ENCODE results near the gene NSUN2.
"Not testable (repeated sequence)": the region's sequence is repeated elsewhere in the genome, so short reads cannot be mapped to it uniquely, and the experiment has no call there.

Gene NSUN2

DNA sequence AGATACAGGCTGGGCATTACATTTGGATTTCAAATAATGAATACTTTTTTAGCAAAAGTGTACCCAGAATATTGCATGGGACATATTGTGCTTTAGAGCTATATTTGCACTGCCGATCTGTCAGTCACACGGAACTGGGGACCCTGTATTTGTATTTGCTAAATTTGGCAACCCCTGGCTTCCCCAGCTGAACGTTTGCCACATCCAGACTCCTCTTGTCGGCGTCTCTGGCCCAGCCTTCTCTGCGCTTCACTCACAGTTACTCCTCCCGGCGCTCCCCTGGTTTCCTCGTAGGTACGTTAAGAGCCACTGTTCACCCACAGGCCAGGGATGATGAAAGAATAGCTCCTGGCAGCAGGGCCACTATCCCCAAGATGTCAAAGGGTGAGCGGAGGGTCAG lies 58.7 kb downstream of the NSUN2 start:
- no peaks in the 10 kb centered on the region for H3K36me3 Mint-ChIP-seq (ENCODE audit: low read depth)
- no peaks in the 10 kb centered on the region for H3K4me1 Mint-ChIP-seq (ENCODE audit: low read depth)
- H3K9me3 Mint-ChIP-seq: no peaks in the 10 kb centered on the region
- no peaks in the 10 kb centered on the region for H3K27me3 Mint-ChIP-seq (ENCODE audit: low read depth)
- H3K4me3 Mint-ChIP-seq: no peak overlapping the region
- no peak overlapping the region for H3K27ac Mint-ChIP-seq

DNA sequence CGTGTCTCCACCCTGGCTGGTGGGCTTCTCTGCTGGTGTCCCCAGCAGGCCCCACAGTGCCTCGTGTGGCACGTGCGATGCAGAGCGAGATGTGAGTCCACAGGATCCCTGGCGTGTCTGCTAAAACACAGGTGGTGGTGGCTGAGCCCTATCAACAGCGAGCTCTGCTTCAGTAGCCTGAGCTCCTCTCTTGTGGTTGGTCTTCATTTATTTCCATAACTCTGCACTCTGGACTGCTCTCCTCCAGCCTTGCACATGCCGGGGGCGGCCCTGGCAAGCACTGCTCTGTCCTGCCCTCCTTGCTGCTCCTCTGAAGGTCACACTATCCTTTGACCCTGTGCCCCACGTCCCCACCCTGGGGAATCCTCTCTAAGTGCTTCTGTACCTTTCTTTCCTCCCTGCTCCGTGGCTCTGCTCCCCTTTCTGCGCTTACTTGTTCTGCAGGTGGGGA lies 59.2 kb downstream of the NSUN2 start:
- Mint-ChIP-seq H3K27ac (no peak overlapping the region), H3K36me3 (ENCODE audit: low read depth) (no peaks in the 10 kb centered on the region), H3K4me1 (ENCODE audit: low read depth) (no peaks in the 10 kb centered on the region), H3K9me3 (no peaks in the 10 kb centered on the region), H3K4me3 (no peak overlapping the region), H3K27me3 (ENCODE audit: low read depth) (no peaks in the 10 kb centered on the region)

DNA sequence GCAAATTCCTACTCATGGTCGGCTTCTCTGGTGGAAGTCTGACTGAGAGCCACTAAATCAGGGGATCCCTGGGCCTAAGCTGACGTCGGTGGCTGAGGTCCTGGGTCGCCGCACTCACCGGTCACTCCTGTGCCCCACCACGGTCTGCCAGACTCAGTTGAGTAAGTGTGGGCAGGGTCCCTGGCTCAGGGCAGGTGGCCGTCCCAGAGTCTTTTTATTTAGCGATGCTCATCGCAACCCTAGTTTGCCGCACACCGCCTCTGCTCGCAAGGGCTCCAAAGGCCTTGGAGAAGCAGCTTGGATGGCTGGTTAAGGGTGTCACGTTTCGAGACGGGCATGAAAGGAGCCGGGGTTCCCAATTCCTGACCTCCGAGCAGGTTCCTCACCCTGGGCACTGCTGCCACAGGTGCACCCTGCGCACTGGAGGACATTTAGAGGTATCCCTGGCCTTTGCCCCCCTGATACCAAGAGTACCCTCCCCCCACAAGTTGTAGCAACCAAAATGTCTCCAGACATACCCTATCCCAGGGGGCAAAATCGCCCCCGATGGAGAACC lies 59.9 kb downstream of the NSUN2 start:
- Mint-ChIP-seq H3K9me3 (no peaks in the 10 kb centered on the region), H3K27me3 (ENCODE audit: low read depth) (no peaks in the 10 kb centered on the region), H3K27ac (no peak overlapping the region), H3K4me3 (no peak overlapping the region), H3K36me3 (ENCODE audit: low read depth) (no peaks in the 10 kb centered on the region), H3K4me1 (ENCODE audit: low read depth) (no peaks in the 10 kb centered on the region)

DNA sequence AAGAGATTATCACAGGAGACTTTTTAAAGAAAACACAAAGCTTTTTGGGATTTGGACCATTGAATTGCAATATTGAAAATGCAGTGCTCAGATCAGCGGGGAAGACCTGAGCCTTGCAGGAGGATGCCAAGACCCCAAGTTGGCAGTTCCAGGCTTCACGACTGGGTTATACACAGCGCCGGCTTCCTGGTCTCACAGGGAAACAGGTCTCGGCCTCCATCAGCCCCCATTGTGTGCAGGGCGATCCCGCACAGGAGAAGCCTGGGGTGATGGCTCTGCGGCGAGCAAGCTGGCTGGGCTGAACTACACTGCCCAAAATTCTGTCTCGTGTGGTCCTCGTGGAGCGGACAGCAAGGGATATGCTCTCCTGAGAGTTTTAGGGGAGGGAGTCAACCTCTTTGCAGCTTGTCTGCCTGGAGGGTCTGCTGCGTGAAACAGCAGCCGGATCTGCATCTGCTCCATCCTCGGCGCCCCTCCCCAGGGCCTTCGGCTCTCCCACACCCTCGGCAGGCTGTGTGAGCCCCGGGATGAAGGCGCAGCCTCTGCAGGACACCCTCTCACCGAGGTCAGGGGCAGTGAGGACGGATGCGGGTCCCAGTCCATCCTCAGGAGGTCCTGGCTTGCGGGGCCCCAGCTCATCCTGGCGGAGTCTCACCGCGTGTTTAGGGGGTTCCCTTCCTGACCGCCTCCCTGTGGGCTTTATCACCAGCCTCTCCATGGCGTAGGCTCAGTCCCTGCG lies 60.6 kb downstream of the NSUN2 start:
- Mint-ChIP-seq H3K9me3 (no peaks in the 10 kb centered on the region), H3K36me3 (ENCODE audit: low read depth) (no peaks in the 10 kb centered on the region), H3K27ac (no peak overlapping the region), H3K4me1 (ENCODE audit: low read depth) (no peaks in the 10 kb centered on the region), H3K4me3 (no peak overlapping the region), H3K27me3 (ENCODE audit: low read depth) (no peaks in the 10 kb centered on the region)

DNA sequence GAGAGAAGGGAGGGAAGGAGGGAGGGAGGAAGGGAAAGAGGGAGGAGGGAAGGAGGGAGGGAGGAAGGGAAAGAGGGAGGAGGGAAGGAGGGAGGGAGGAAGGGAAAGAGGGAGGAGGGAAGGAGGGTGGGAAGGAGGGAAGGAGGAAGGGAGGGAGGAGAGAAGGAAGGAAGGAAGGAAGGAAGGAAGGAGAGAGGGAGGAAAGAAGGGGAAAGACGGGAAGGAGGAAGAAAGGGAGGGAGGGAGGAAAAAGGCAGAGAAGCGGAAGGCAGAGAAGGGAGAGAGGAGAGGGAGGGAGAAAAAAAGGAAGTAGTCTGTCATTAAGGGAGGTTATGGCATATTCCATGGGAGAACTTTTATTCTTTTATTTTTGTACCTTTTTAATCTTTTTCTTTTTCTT lies 61.2 kb downstream of the NSUN2 start:
- not testable (repeated sequence) for H3K4me1 Mint-ChIP-seq (ENCODE audit: low read depth); H3K36me3 Mint-ChIP-seq (ENCODE audit: low read depth); H3K4me3 Mint-ChIP-seq; H3K27ac Mint-ChIP-seq; H3K27me3 Mint-ChIP-seq (ENCODE audit: low read depth); H3K9me3 Mint-ChIP-seq

DNA sequence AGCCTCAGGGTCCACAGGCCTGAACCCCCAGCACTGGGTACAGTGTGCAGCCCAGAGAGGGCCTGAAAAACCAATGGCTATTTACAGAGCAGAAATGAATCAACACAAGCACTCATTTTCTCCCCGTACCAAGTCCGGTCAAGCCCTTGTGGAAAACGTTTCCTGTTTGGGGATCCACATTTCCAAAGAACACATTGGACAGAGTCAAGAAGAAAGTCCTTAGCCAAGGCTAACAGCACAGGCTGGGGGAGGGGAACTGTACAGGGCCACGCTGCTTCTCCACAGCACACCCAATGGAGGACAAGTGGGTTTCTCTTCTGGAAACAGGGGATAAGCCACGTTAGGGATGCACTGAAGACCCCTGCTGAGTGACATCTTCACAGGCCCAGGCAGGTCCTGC lies 62.3 kb downstream of the NSUN2 start:
- H3K9me3 Mint-ChIP-seq: no peaks in the 10 kb centered on the region
- no peak overlapping the region for H3K4me3 Mint-ChIP-seq
- H3K27me3 Mint-ChIP-seq (ENCODE audit: low read depth): no peaks in the 10 kb centered on the region
- no peaks in the 10 kb centered on the region for H3K36me3 Mint-ChIP-seq (ENCODE audit: low read depth)
- H3K4me1 Mint-ChIP-seq (ENCODE audit: low read depth): no peaks in the 10 kb centered on the region
- no peak overlapping the region for H3K27ac Mint-ChIP-seq

DNA sequence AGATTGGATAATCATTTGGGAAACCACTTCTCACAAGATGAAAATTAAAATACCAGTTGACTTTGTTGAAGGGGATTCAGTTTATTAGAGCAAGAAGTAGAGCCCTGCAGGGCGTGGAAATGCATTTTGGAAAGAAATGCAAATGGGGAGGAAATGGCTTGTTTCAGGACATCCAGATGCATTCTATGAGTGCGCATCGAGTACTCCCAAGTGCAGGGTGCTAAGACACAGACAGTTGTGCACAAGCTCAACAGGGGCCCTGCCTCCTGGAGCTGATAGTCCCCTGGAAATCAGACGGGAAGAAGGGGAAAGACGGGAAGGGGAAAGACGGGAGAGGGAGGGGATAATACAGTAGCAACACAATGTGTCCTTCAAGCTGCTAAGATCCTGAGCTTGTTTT lies 64.0 kb downstream of the NSUN2 start:
- peaks cover 1% of the 10 kb centered on the region for H3K27me3 Mint-ChIP-seq (ENCODE audit: low read depth)
- H3K4me1 Mint-ChIP-seq (ENCODE audit: low read depth): no peaks in the 10 kb centered on the region
- no peaks in the 10 kb centered on the region for H3K36me3 Mint-ChIP-seq (ENCODE audit: low read depth)
- no peak overlapping the region for H3K4me3 Mint-ChIP-seq
- no peaks in the 10 kb centered on the region for H3K9me3 Mint-ChIP-seq
- H3K27ac Mint-ChIP-seq: no peak overlapping the region

DNA sequence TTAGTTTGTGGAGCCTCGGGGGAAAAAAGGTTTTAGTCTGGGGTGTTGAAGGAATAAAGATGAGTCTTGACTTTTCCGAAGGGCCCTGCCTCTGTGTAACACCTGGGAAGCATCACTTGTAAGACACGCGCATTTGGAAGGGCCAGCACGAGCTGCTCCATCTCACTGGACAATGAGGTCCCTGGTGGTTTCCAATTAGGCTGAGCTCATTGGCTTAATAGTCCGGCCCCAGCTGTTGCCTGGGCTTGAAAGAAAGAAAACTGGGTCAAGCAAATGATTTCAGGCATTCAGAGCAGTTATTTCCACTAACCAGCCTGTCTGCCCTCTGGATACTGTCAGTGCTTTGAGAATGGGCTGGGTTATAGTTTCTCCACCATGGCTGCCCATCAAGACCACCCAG lies 64.5 kb downstream of the NSUN2 start:
- H3K4me1 Mint-ChIP-seq (ENCODE audit: low read depth): no peaks in the 10 kb centered on the region
- no peak overlapping the region for H3K4me3 Mint-ChIP-seq
- no peak overlapping the region for H3K27ac Mint-ChIP-seq
- no peaks in the 10 kb centered on the region for H3K9me3 Mint-ChIP-seq
- H3K36me3 Mint-ChIP-seq (ENCODE audit: low read depth): no peaks in the 10 kb centered on the region
- H3K27me3 Mint-ChIP-seq (ENCODE audit: low read depth): peaks cover 6% of the 10 kb centered on the region

DNA sequence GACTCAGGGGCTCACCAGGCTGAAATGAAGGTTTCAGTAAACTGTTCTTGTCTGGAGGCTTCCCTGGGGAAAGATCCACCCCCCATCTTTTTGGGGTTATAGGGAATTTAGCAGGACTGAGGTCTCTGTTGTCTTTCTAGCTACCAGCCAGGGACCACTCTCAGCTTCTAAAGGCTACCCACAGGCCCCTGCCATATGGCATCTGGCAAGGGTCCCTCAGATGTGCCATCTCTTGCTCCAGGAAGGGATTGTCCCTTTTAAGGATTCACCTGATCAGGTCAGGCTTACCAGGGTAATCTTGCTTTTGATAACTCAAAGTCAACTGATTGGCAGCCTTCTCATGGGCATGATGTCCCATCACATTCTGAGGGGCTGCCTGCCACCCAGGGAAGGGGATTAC lies 65.0 kb downstream of the NSUN2 start:
- H3K36me3 Mint-ChIP-seq (ENCODE audit: low read depth): no peaks in the 10 kb centered on the region
- no peaks in the 10 kb centered on the region for H3K9me3 Mint-ChIP-seq
- H3K27me3 Mint-ChIP-seq (ENCODE audit: low read depth): peaks cover 6% of the 10 kb centered on the region
- H3K4me3 Mint-ChIP-seq: no peak overlapping the region
- no peaks in the 10 kb centered on the region for H3K4me1 Mint-ChIP-seq (ENCODE audit: low read depth)
- no peak overlapping the region for H3K27ac Mint-ChIP-seq

DNA sequence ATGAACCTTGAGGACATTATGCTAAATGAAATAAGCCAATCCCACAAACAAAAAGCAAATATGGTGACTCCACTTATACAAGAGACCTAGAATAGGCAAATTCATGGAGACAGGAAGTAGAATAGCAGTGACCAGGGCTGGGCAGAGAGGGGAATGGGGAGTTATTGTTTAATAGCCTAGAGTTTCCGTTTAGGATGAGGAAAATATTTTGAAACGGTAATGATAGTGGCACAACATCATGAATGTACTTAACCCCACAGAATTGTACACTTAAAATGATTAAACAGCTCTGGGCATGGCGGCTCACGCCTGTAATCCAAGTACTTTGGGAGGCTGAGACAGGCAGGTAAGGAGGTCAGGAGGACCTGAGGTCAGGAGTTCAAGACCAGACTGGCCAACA lies 65.8 kb downstream of the NSUN2 start:
- Mint-ChIP-seq H3K36me3 (ENCODE audit: low read depth) (no peaks in the 10 kb centered on the region), H3K27me3 (ENCODE audit: low read depth) (peaks cover 10% of the 10 kb centered on the region), H3K4me3 (no peak overlapping the region), H3K4me1 (ENCODE audit: low read depth) (no peaks in the 10 kb centered on the region), H3K27ac (no peak overlapping the region), H3K9me3 (no peaks in the 10 kb centered on the region)

DNA sequence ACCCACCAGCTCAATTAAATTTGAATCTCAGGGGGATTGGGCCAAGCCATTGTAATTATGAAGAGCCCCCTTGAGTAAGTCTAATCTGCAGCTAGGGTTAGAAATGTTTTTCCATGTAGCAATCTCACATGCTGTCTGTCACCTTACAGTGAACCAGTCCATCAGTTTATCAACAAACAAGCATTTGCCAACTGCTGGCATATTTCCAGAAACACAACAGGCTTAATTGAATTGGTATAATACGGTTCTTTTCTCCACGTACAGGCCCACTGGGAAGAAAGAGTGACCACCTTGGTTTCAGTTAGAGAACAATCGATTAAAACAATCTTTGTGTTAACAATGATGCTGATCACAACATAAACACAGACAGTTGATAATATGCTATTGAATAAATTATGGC lies 67.4 kb downstream of the NSUN2 start:
- H3K4me1 Mint-ChIP-seq (ENCODE audit: low read depth): no peaks in the 10 kb centered on the region
- H3K27me3 Mint-ChIP-seq (ENCODE audit: low read depth): peaks cover 20% of the 10 kb centered on the region
- no peak overlapping the region for H3K4me3 Mint-ChIP-seq
- H3K9me3 Mint-ChIP-seq: no peaks in the 10 kb centered on the region
- H3K36me3 Mint-ChIP-seq (ENCODE audit: low read depth): no peaks in the 10 kb centered on the region
- H3K27ac Mint-ChIP-seq: no peak overlapping the region

DNA sequence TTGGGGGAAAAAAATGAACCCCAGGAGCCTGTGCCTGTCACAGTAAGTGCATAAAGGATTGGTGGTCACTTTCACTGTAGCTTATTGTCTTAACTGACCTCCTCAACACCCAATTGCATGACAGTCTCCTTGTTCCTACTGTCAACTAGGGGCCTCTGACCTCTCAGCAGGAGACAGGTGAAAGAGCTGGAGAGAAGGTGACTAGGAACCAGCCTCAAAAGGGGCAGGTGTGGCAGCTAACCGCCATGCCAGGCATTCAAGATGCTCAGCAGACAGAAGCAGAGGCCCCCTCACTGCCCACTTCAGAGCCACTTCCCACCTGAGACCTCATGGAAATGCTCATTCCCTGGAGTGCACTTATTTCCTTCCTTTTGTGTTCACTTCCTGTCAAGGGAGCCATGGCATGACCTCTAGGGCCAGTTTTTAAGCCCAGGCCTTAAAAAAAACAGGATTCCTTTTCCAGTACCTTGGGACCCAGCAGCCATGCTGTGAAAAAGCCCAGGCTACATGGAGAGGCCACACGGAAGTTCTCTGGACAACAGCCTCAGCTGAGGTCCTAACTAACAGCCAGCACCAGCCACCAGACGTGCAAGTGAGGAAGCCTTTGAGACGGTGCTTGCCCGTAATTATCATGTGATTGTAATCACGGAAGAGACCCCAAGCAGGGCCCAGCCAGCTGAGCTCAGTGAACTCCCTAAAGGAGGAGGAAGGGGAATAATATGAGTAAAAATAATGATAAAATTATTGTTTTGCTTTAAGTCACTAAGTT lies 74.9 kb downstream of the NSUN2 start:
- H3K4me1 Mint-ChIP-seq (ENCODE audit: low read depth): no peaks in the 10 kb centered on the region
- H3K9me3 Mint-ChIP-seq: no peaks in the 10 kb centered on the region
- H3K4me3 Mint-ChIP-seq: no peak overlapping the region
- no peak overlapping the region for H3K27ac Mint-ChIP-seq
- H3K27me3 Mint-ChIP-seq (ENCODE audit: low read depth): peaks cover 15% of the 10 kb centered on the region
- H3K36me3 Mint-ChIP-seq (ENCODE audit: low read depth): no peaks in the 10 kb centered on the region

DNA sequence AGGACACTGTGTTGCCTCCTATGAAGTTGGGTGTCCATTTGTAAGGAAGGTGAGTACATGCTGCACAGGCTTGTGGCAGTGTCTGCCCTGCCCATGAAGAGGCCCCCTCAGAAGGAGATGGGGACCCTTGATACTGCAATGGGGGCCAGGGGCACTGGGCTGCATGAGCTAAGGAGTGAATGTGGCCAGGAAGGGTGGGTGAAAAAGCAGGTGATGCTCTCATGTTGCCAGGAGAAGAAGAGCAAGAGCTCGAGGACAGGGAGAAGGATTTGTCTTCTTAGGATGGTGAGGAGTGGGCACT lies 76.1 kb downstream of the NSUN2 start:
- no peak overlapping the region for H3K4me3 Mint-ChIP-seq
- H3K27me3 Mint-ChIP-seq (ENCODE audit: low read depth): peaks cover 7% of the 10 kb centered on the region
- H3K9me3 Mint-ChIP-seq: no peaks in the 10 kb centered on the region
- H3K36me3 Mint-ChIP-seq (ENCODE audit: low read depth): no peaks in the 10 kb centered on the region
- no peaks in the 10 kb centered on the region for H3K4me1 Mint-ChIP-seq (ENCODE audit: low read depth)
- no peak overlapping the region for H3K27ac Mint-ChIP-seq

DNA sequence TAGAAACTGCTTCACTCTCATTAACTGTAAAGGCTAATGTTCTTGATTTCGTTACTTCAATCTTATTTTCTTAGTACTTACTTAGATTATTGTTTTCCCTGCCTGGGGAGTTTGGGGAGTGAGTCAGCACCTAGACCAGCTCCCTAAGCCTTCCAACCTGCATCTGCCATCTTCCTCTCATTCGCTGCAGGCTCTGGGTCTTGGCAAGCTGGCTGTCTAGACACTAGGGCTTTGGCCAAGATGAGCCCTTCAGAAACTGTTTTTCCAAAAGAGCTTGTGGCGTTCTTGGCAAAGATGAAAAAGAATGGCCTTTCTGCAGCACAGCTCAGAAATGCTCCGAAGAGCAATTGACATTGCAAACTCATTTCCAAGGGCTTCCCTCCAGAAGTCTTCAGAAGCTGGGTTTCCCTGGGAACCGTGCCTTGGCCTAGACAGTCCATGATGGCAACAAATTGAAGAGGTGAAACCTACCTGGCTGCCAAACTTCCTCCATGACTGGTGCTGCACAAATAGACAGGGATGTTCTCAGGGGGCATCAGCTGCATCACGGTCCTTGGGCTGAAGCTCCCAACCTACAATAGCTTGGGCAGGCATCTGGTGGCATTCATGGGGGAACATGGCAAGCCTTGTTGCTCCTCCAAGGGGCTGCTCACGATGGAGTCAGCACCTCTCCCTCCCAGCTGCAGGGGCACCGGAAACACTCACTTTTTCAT lies 76.6 kb downstream of the NSUN2 start:
- no peaks in the 10 kb centered on the region for H3K4me1 Mint-ChIP-seq (ENCODE audit: low read depth)
- no peak overlapping the region for H3K27ac Mint-ChIP-seq
- H3K36me3 Mint-ChIP-seq (ENCODE audit: low read depth): no peaks in the 10 kb centered on the region
- no peak overlapping the region for H3K4me3 Mint-ChIP-seq
- H3K27me3 Mint-ChIP-seq (ENCODE audit: low read depth): peaks cover 4% of the 10 kb centered on the region
- no peaks in the 10 kb centered on the region for H3K9me3 Mint-ChIP-seq

DNA sequence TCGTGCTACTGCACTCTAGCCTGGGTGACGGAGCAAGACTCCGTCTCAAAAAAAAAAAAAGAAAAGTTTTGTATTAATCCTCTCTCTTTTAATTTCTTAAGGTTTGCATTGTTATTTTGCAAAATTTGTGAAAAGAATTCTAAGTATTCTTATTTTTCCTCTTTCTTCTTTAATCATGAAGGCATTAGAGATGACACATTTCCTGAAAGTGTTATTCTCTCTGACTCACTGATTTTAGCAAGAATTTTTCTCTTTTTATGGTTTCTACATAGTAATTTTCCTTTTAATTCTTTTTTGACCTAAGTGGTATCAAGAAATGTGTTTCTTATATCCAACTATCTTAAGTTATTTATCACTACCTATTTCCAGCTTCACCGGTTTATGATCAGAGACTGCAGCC lies 78.0 kb downstream of the NSUN2 start:
- no peaks in the 10 kb centered on the region for H3K27me3 Mint-ChIP-seq (ENCODE audit: low read depth)
- H3K36me3 Mint-ChIP-seq (ENCODE audit: low read depth): no peaks in the 10 kb centered on the region
- H3K9me3 Mint-ChIP-seq: no peaks in the 10 kb centered on the region
- no peak overlapping the region for H3K4me3 Mint-ChIP-seq
- H3K27ac Mint-ChIP-seq: no peak overlapping the region
- no peaks in the 10 kb centered on the region for H3K4me1 Mint-ChIP-seq (ENCODE audit: low read depth)

All from T-helper 1 cell treated with Interleukin-12 subunit alpha and Interleukin-12 subunit beta and Interleukin-4 antibody, amounts not matched to agents 30 μg/mL and 1 μg/mL, for 36 hours (primary cell).